BE2C (cell line): Measurements from ENCODE around the gene HTN3.
A peak's percentile ranks its signal among the peaks of the same experiment; 100 is the strongest.
"Not testable (repeated sequence)": the region's sequence is repeated elsewhere in the genome, so short reads cannot be mapped to it uniquely, and the experiment has no call there.

Experiments used
- DNase-seq: peaks from one replicate; pipeline ENCODE4 v3.0.0-alpha.2; 2020
- H3K27me3 ChIP-seq: fragments of 250-450 bp; sonication (Bioruptor Pico); 2 replicates; pipeline ENCODE4 v1.5.1; 2020; ENCODE audit warnings: mild to moderate bottlenecking
- H3K36me3 ChIP-seq: fragments of 250-450 bp; sonication (Bioruptor Pico); 2 replicates; pipeline ENCODE4 v1.5.1; 2020; ENCODE audit warnings: mild to moderate bottlenecking
- H3K4me1 ChIP-seq: fragments of 250-450 bp; sonication (Bioruptor Pico); 2 replicates; pipeline ENCODE4 v1.5.1; 2020
- H3K4me3 ChIP-seq: 2 replicates; pipeline ENCODE4 v1.5.1; 2011; ENCODE audit warnings: low read depth, low read length
- H3K9me3 ChIP-seq: fragments of 250-450 bp; sonication (Bioruptor Pico); 2 replicates; pipeline ENCODE4 v1.5.1; 2020
- TF ChIP-seq, protein P1 (sequence below): IDR thresholded peaks from 2 replicates; pipeline ENCODE4 v1.5.1; 2012; ENCODE audit warnings: mild to moderate bottlenecking, low read depth, low read length

Gene HTN3

DNA sequence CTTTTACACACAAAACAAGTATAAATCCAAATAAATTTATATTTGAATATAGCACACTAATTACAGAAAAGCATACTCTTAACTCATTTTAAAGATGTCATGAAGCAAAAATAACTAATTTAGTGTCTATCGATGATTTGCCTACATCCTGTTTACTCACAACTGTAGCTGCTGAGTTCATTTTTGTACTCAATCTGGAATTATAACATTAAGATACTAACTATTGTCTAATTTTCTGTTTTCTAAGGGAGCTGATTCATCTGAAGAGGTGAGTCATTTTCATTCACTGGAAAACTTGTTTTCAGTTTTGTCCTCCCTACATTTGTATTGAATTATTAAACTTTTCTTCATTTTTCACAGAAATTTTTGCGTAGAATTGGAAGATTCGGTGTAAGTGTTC, 28.8 kb upstream of the HTN3 start:
- no peaks in the 10 kb centered on the region for H3K9me3 ChIP-seq
- no peaks in the 10 kb centered on the region for H3K36me3 ChIP-seq
- TF ChIP-seq, protein P1, sequence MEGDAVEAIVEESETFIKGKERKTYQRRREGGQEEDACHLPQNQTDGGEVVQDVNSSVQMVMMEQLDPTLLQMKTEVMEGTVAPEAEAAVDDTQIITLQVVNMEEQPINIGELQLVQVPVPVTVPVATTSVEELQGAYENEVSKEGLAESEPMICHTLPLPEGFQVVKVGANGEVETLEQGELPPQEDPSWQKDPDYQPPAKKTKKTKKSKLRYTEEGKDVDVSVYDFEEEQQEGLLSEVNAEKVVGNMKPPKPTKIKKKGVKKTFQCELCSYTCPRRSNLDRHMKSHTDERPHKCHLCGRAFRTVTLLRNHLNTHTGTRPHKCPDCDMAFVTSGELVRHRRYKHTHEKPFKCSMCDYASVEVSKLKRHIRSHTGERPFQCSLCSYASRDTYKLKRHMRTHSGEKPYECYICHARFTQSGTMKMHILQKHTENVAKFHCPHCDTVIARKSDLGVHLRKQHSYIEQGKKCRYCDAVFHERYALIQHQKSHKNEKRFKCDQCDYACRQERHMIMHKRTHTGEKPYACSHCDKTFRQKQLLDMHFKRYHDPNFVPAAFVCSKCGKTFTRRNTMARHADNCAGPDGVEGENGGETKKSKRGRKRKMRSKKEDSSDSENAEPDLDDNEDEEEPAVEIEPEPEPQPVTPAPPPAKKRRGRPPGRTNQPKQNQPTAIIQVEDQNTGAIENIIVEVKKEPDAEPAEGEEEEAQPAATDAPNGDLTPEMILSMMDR = no peak
- no peak overlapping the region for H3K4me3 ChIP-seq
- H3K4me1 ChIP-seq = no peaks in the 10 kb centered on the region
- DNase-seq = no peak
- no peaks in the 10 kb centered on the region for H3K27me3 ChIP-seq

DNA sequence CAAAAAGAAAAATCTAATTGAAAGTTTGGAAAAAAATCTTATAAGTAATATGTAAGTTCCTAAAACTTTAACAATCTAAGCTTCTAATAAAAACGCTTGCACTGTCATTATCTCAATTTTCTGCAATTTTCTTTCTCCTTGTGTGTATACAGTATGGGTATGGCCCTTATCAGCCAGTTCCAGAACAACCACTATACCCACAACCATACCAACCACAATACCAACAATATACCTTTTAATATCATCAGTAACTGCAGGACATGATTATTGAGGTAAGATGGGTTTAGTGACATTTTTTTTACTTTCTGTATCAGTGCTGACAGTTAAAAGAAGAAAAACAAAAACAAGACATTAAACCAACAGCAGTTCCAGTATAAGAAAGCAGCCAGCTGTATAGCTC, 27.5 kb upstream of the HTN3 start:
- H3K4me3 ChIP-seq = no peak overlapping the region
- H3K9me3 ChIP-seq = no peaks in the 10 kb centered on the region
- TF ChIP-seq, protein P1 = no peak
- no peaks in the 10 kb centered on the region for H3K27me3 ChIP-seq
- no peaks in the 10 kb centered on the region for H3K36me3 ChIP-seq
- DNase-seq = no peak
- H3K4me1 ChIP-seq = no peaks in the 10 kb centered on the region

DNA sequence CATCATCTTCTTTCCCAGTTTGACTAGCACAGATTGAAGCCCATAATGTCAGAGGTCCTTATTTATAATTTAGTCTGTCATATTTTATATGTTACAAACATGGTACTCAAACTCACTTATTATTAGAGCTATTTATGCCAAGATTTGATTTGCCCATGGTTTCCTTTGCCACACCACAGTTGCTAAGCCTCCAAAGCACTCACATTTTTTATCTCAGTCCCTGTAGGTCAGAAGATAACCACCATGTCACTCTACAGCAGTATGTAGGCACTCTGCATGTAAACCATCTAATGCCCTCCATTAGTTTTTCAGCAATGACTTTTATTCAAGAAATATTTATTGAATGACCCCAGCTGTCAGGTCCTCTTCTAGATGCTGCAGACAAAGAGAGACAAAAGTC, 25.8 kb upstream of the HTN3 start:
- no peaks in the 10 kb centered on the region for H3K36me3 ChIP-seq
- H3K4me3 ChIP-seq = no peak overlapping the region
- no peaks in the 10 kb centered on the region for H3K9me3 ChIP-seq
- H3K27me3 ChIP-seq = no peaks in the 10 kb centered on the region
- no peaks in the 10 kb centered on the region; the same call in 1 of the 2 replicates for H3K4me1 ChIP-seq
- no peak for DNase-seq
- TF ChIP-seq, protein P1 = no peak

DNA sequence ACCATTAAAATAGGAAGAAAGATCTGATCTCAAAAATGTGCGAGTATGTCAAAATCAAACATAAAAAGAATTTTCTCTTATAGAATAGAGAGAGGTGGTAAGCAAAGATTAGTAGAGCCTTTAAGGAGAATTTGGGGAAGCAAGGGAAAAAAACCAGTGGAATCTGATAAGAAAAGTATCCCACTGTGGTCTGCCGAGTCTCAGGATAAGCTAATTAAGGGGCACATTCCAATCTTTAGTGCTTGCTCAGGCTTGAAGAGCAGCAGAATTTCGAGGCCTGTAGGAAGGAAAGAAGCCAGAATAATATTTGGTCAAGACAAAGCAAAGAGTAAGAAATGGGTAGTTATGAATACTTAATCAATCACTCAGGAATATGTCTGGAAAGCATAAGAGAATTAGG, 19.5 kb upstream of the HTN3 start:
- H3K36me3 ChIP-seq = no peaks in the 10 kb centered on the region
- DNase-seq = no peak
- TF ChIP-seq, protein P1 = no peak

DNA sequence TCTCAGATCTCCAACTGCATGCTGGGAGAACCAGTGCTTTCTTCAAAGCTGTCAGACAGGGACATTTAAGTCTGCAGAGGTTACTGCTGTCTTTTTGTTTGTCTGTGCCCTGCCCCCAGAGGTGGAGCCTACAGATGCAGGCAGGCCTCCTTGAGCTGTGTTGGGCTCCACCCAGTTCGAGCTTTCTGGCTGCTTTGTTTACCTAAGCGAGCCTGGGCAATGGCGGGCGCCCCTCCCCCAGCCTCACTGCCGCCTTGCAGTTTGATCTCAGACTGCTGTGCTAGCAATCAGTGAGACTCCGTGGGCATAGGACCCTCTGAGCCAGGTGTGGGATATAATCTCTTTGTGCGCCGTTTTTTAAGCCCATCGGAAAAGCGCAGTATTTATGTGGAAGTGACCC, 9.3 kb upstream of the HTN3 start:
- not testable (repeated sequence) for DNase-seq, H3K4me3 ChIP-seq, H3K36me3 ChIP-seq, H3K27me3 ChIP-seq, H3K9me3 ChIP-seq, H3K4me1 ChIP-seq

More for the DNA sequence above, 19.5 kb upstream of the HTN3 start:
- H3K27me3 ChIP-seq = no peaks in the 10 kb centered on the region
- no peaks in the 10 kb centered on the region for H3K9me3 ChIP-seq
- no peaks in the 10 kb centered on the region; the same call in 1 of the 2 replicates for H3K4me1 ChIP-seq
- H3K4me3 ChIP-seq = no peak overlapping the region

DNA sequence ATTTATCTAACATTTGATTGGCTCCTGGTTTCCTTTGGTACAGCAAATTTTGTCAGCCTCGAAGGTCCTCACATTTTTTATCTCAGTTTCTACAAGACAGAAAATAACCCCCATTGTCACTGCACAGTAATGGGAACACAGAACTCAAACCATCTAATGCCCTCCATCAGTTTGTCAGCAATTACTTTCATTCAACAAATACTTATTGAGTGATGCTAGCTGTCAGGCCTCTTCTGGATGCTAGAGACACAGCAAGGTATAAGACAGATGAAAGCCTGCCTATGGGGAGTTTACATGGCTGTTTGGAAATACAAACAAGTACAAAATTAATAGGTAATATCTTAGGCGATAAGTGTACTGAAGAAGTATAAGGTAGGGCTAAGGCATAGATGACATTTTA, 5.0 kb upstream of the HTN3 start:
- no peak for DNase-seq
- H3K4me1 ChIP-seq = no peaks in the 10 kb centered on the region
- H3K9me3 ChIP-seq = no peaks in the 10 kb centered on the region; the same call in 1 of the 2 replicates
- H3K4me3 ChIP-seq = no peak overlapping the region
- no peaks in the 10 kb centered on the region for H3K36me3 ChIP-seq
- H3K27me3 ChIP-seq = no peaks in the 10 kb centered on the region
- TF ChIP-seq, protein P1 = no peak

DNA sequence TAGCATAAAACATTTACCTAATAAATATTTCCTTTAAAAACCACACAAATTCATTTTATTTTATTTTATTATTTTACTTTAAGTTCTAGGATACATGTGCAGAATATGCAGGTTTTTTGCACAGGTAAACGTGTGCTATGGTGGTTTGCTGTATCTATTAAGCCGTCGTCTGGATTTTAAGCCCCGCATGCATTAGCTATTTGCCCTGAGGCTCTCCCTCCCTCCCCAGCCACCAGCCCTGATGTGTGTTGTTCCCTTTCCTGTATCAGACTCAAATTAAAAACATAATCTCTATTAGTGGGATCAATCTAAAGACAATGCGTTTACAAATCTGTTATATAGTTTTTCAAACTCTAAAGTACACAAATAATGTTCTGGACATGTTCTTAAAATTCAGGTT, 1.2 kb upstream of the HTN3 start:
- peak; percentile 42 for DNase-seq
- no peaks in the 10 kb centered on the region for H3K27me3 ChIP-seq
- TF ChIP-seq, protein P1 = no peak
- no peak overlapping the region for H3K4me3 ChIP-seq
- no peaks in the 10 kb centered on the region; the same call in 1 of the 2 replicates for H3K9me3 ChIP-seq
- no peaks in the 10 kb centered on the region for H3K4me1 ChIP-seq
- H3K36me3 ChIP-seq = no peaks in the 10 kb centered on the region

DNA sequence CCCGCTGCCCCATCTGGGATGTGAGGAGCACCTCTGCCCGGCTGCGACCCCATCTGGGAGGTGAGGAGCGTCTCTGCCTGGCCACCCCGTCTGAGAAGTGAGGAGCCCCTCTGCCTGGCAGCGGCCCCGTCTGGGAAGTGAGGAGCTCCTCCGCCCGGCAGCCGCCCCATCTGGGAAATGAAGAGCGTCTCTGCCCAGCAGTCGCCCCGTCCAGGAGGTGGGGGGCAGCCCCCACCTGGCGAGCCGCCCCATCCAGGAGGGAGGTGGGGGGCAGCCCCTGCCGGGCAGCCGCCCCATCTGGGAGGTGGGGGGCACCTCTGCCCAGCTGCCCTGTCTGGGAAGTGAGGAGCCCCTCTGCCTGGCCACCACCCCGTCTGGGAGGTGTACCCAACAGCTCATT, 9.3 kb downstream of the HTN3 start:
- not testable (repeated sequence) for DNase-seq, H3K9me3 ChIP-seq, H3K4me3 ChIP-seq, H3K27me3 ChIP-seq, H3K4me1 ChIP-seq, H3K36me3 ChIP-seq

DNA sequence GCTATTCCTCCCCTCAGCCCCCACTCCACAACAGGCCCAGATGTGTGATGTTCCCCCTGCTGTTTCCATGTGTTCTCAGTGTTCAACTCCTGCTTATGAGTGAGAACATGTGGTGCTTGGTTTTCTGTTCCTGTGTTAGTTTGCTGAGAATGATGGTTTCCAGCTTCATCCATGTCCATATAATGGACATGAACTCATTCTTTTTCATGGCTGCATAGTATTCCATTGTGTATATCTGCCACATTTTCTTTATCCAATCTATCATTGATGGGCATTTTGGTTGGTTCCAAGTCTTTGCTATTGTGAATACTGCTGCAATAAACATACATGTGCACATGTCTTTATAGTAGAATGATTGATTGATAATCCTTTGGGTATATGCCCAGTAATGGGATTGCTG, 11.7 kb downstream of the HTN3 start:
- not testable (repeated sequence) for H3K9me3 ChIP-seq, H3K4me1 ChIP-seq, H3K36me3 ChIP-seq, H3K27me3 ChIP-seq, H3K4me3 ChIP-seq, DNase-seq
